Measurements from ENCODE around the gene ANKS1A.

DNA sequence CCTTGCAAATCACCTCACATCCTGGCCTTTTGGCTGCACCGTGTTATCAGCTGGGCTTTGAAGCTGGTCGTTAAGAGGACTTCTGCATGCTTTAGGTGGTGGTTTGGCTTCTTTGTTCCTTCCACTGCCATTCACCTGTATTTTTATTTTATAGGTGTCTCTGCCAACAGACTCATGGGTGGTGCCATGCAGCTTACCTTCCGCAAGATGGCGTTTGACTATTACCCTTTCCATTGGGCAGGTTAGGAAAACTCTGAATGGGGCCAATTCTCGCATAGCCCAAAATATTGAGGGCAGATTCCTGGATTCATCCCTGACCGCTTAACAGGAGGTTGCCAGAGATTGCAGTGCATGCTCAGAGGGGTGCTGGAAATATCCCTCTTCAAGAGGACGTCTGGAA lies 33.6 kb upstream of the ANKS1A start:
- TF ChIP-seq, protein P1, sequence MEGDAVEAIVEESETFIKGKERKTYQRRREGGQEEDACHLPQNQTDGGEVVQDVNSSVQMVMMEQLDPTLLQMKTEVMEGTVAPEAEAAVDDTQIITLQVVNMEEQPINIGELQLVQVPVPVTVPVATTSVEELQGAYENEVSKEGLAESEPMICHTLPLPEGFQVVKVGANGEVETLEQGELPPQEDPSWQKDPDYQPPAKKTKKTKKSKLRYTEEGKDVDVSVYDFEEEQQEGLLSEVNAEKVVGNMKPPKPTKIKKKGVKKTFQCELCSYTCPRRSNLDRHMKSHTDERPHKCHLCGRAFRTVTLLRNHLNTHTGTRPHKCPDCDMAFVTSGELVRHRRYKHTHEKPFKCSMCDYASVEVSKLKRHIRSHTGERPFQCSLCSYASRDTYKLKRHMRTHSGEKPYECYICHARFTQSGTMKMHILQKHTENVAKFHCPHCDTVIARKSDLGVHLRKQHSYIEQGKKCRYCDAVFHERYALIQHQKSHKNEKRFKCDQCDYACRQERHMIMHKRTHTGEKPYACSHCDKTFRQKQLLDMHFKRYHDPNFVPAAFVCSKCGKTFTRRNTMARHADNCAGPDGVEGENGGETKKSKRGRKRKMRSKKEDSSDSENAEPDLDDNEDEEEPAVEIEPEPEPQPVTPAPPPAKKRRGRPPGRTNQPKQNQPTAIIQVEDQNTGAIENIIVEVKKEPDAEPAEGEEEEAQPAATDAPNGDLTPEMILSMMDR (IDR thresholded peaks at IDR 0.05; ENCODE audit: poor library complexity), result no peak
- TF ChIP-seq EZH2 (IDR thresholded peaks at IDR 0.05; ENCODE audit: borderline replicate concordance), result no peak
- no peak for TF ChIP-seq EZH2phosphoT487 (IDR thresholded peaks at IDR 0.05; ENCODE audit: low read depth, severe bottlenecking, unreplicated experiment)

Data from hepatocyte (in vitro differentiated cells).